ENCODE results near the gene CNTROB.

The CNTROB gene

GRCh38 chr17:7972131-7972785 lies 40.3 kb downstream of the CNTROB start:
- peaks cover 19% of the 10 kb centered on the region for H3K9me3 ChIP-seq (ENCODE audit: control insufficient read depth, insufficient read depth, low read length)
- H3K36me3 ChIP-seq (ENCODE audit: control insufficient read depth, low read length) = no peaks in the 10 kb centered on the region
- H3K79me2 ChIP-seq (ENCODE audit: control insufficient read depth, low read length) = no peaks in the 10 kb centered on the region
- no peak overlapping the region for H3K27ac ChIP-seq (ENCODE audit: low read depth, low read length)
- no peak overlapping the region for H3K4me2 ChIP-seq (ENCODE audit: low read length)
- TF ChIP-seq CTCF (IDR thresholded peaks at IDR 0.05; ENCODE audit: low read depth, low read length, poor library complexity, severe bottlenecking) (peak; percentile 28), EZH2phosphoT487 (IDR thresholded peaks at IDR 0.05; ENCODE audit: borderline replicate concordance, low read length) (no peak)
- no peaks in the 10 kb centered on the region for H3F3A ChIP-seq (ENCODE audit: control insufficient read depth, insufficient read depth)
- no peaks in the 10 kb centered on the region for H4K20me1 ChIP-seq (ENCODE audit: control insufficient read depth, insufficient read depth, low read depth, low read length)
- no peaks in the 10 kb centered on the region for H3K9me2 ChIP-seq (replicated peaks; ENCODE audit: control insufficient read depth, low read length)
- H3K27me3 ChIP-seq (ENCODE audit: control insufficient read depth, low read length) = peaks cover 13% of the 10 kb centered on the region
- H3K4me3 ChIP-seq (ENCODE audit: low read length) = no peak overlapping the region
- H3K4me1 ChIP-seq (ENCODE audit: control insufficient read depth, low read length) = no peaks in the 10 kb centered on the region

GRCh38 chr17:7974638-7975131 lies 42.7 kb downstream of the CNTROB start:
- peaks cover 13% of the 10 kb centered on the region for H3K27me3 ChIP-seq (ENCODE audit: control insufficient read depth, low read length)
- no peaks in the 10 kb centered on the region for H3K79me2 ChIP-seq (ENCODE audit: control insufficient read depth, low read length)
- H3K9me3 ChIP-seq (ENCODE audit: control insufficient read depth, insufficient read depth, low read length) = peaks cover 19% of the 10 kb centered on the region
- H3K9me2 ChIP-seq (replicated peaks; ENCODE audit: control insufficient read depth, low read length) = no peaks in the 10 kb centered on the region
- H3K27ac ChIP-seq (ENCODE audit: low read depth, low read length) = no peak overlapping the region
- no peak overlapping the region for H3K4me2 ChIP-seq (ENCODE audit: low read length)
- TF ChIP-seq EZH2phosphoT487 (IDR thresholded peaks at IDR 0.05; ENCODE audit: borderline replicate concordance, low read length) = no peak
- no peak for TF ChIP-seq CTCF (IDR thresholded peaks at IDR 0.05; ENCODE audit: low read depth, low read length, poor library complexity, severe bottlenecking)
- no peaks in the 10 kb centered on the region for H3K36me3 ChIP-seq (ENCODE audit: control insufficient read depth, low read length)
- H4K20me1 ChIP-seq (ENCODE audit: control insufficient read depth, insufficient read depth, low read depth, low read length) = no peaks in the 10 kb centered on the region
- H3K4me3 ChIP-seq (ENCODE audit: low read length) = no peak overlapping the region
- H3K4me1 ChIP-seq (ENCODE audit: control insufficient read depth, low read length) = no peaks in the 10 kb centered on the region
- H3F3A ChIP-seq (ENCODE audit: control insufficient read depth, insufficient read depth) = no peaks in the 10 kb centered on the region

- H3K4me1 ChIP-seq (ENCODE audit: control insufficient read depth, low read length) = no peaks in the 10 kb centered on the region
- no peaks in the 10 kb centered on the region for H3K9me2 ChIP-seq (replicated peaks; ENCODE audit: control insufficient read depth, low read length)
- H3K27ac ChIP-seq (ENCODE audit: low read depth, low read length) = no peak overlapping the region
- H3K79me2 ChIP-seq (ENCODE audit: control insufficient read depth, low read length) = no peaks in the 10 kb centered on the region
- peaks cover 10% of the 10 kb centered on the region for H3K27me3 ChIP-seq (ENCODE audit: control insufficient read depth, low read length)
- peaks cover 19% of the 10 kb centered on the region for H3K9me3 ChIP-seq (ENCODE audit: control insufficient read depth, insufficient read depth, low read length)
- H3K4me3 ChIP-seq (ENCODE audit: low read length) = no peak overlapping the region
- no peak overlapping the region for H3K4me2 ChIP-seq (ENCODE audit: low read length)
- no peaks in the 10 kb centered on the region for H4K20me1 ChIP-seq (ENCODE audit: control insufficient read depth, insufficient read depth, low read depth, low read length)
- no peak for TF ChIP-seq CTCF (IDR thresholded peaks at IDR 0.05; ENCODE audit: low read depth, low read length, poor library complexity, severe bottlenecking)
- no peak for TF ChIP-seq EZH2phosphoT487 (IDR thresholded peaks at IDR 0.05; ENCODE audit: borderline replicate concordance, low read length)
- no peaks in the 10 kb centered on the region for H3F3A ChIP-seq (ENCODE audit: control insufficient read depth, insufficient read depth)
- H3K36me3 ChIP-seq (ENCODE audit: control insufficient read depth, low read length) = no peaks in the 10 kb centered on the region
Observed at GRCh38 chr17:7977039-7977438, 45.0 kb downstream of the CNTROB start.

Data from DOHH2 (cell line).